Activated naive CD4-positive, alpha-beta T cell (primary cell): ENCODE results near the gene MICOS13.
"Not testable (repeated sequence)": the region's sequence is repeated elsewhere in the genome, so short reads cannot be mapped to it uniquely, and the experiment has no call there.

Source experiments
- DNase-seq, 4 experiments: peaks; one replicate each; lab custom pipeline; 2025; lab: John Stamatoyannopoulos, UW

The MICOS13 gene

GRCh38 chr19:5680437-5681368 lies at the start of gene MICOS13, which contains the start of gene HSD11B1L:
Gene MICOS13 (minus strand): TSS chr19:5680516. CDS start chr19:5680486, 30 bp downstream.
Gene HSD11B1L (plus strand): TSS chr19:5681027. CDS start chr19:5684833, 3,806 bp downstream.
- DNase-seq, result peak; percentile 97 to 99 (median 98)

- no peak for DNase-seq
Observed at GRCh38 chr19:5727453-5728050, 47.2 kb upstream of the MICOS13 start.

- DNase-seq, result peak; percentile 96 to 98 (median 97)
Observed at GRCh38 chr19:5719961-5720790, 39.9 kb upstream of the MICOS13 start, which contains the start of the genes CATSPERD and LONP1. Gene CATSPERD (plus strand): TSS chr19:5720637. CDS start chr19:5720738, 101 bp downstream. Gene LONP1 (minus strand): TSS chr19:5720146. CDS start chr19:5720132, 14 bp downstream.

DNA sequence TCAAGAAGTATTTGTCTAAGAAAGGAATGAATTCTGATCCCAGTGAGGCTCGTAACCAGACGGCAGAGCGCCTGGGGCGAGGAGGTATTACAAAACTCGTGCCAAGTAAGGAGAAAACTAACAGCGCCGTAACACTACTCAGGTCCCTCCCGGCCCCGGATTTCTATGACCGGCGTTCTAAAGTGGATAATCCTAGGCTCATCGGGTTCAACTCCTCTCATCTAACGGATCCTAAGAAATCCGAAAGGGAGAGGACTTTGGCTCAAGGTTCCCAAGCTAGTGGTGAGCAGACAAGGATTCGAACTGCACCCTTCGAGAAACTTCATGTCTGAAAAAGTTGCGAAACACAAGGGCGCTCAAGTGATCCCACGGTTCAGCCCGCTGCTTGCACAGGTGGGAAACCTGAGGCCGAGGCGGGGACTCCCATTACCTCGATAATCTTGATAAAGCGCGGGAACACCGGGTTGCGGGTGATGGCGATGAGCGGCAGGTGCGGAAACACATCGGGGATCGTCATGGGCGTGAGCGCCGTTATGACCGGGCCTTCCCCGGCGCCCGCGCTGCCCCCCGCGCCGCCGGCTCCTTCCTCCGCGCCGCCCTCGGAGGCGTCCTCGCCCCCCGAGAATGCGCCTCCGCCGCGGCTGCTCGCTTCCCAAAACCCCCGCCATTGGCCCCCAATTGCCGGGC lies 39.1 kb upstream of the MICOS13 start:
- DNase-seq, result no peak

DNA sequence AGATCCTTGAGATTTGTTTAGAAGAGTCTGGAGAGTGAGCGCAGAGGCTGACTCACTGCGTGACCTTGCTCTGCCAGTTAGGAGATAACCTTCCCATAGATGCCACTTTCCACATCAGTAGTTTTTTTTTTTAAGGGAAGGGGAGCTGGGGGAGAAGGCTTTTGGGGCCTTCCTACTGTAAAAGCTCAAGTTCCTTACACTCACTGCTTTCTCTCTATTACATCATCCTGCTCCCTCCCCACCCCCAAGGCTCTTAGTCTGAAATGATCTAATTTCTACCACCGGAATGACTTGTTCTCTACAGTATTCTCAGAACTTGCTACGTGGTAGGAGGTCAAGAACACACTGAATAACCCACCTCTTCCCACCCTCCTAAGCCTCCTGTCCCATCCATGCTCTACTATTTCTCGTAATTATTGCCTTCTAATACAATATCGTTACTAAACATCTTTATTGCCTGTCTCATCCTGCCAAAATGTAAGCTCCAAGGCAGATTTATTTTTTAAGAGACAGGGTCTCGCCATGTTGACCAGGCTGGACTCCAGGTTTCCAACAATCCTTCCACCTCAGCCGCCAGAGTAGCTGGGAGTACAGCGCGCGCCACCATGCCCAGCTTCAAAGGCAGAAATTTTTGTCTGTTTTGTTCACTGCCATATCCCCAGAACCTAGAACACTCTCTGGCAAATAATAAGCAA lies 38.4 kb upstream of the MICOS13 start:
- DNase-seq, result no peak

- DNase-seq, result no peak
Observed at GRCh38 chr19:5718037-5718578, 37.8 kb upstream of the MICOS13 start.

- DNase-seq, result no peak
Observed at GRCh38 chr19:5717215-5717935, 37.1 kb upstream of the MICOS13 start.

- no peak for DNase-seq
Observed at GRCh38 chr19:5714816-5715215, 34.5 kb upstream of the MICOS13 start.

- DNase-seq, result no peak
Observed at GRCh38 chr19:5713228-5713627, 32.9 kb upstream of the MICOS13 start.

GRCh38 chr19:5711713-5712161 lies 31.4 kb upstream of the MICOS13 start:
- no peak for DNase-seq

DNA sequence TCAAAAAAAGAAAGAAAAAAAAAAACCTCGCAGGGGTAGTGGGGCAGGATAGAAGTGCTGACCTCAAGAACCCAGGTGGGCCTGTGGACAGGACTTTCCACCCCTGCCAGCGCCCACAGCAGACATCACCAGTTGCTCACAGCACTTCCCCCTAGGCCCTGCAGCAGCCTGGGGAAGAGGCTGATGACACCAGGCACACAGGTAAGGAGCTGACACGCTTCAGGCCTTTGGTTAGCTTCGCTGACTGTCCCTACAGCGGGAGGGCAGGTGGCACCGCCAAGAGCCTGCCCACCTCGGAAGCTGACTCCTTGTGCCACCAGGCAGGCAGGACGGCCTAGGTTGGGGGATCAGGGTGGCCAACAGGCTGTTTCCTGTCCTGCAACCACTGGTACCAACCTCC lies 30.7 kb upstream of the MICOS13 start:
- DNase-seq, result no peak

GRCh38 chr19:5707576-5708575 lies 27.6 kb upstream of the MICOS13 start:
- DNase-seq, result no peak

DNA sequence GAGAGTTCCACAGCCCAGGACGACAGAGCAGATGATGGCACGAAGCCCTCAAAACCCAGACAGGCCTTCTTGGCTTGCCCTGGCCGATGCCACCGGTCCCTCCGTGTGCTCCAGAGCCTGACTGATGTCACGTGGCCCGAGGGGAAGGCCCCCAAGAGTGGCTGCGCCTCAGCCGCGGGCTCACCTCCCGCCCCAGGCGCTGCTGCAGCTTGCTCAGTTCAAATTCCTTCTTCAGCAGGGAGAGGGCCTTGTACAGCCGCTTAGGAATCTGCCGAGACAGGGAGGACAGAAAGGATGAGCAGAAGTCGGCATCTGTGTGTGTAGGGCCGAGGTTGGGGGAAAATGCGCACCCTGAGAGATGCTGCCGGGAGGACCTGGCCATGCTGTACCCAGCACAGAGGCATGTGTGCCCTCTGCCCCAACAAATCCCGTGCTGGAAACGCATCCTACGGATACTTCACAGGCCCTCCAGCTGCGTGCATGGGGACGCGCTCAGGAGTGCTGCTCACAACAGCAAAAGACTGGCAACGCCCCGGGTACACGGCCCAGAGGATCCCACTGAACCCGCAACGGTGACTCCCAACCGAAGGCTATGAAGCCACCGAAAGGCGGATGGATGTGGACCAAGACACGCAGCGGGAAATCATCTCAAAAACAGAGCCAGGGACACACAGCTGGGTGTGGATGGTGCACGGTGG lies 26.7 kb upstream of the MICOS13 start:
- no peak for DNase-seq

DNA sequence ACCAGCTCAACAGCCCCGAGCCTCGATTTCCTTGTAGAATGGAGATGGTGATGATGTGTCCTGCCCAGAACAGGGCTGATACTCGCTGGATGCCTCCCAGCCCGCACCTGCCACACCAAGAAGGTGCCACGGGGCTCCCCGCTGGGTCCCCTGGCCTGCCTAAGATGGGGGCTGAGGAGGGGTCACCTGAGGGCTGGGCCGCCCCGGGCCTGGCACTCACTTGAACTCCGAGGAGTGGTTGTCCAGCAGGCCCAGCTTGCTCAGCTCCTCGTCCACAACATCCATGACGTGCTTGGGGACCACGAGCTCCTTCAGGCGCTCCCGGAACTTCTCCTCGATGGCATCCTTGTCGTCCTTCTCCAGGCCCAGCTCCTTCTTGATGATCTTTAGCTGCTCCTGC lies 25.2 kb upstream of the MICOS13 start:
- DNase-seq, result no peak

DNA sequence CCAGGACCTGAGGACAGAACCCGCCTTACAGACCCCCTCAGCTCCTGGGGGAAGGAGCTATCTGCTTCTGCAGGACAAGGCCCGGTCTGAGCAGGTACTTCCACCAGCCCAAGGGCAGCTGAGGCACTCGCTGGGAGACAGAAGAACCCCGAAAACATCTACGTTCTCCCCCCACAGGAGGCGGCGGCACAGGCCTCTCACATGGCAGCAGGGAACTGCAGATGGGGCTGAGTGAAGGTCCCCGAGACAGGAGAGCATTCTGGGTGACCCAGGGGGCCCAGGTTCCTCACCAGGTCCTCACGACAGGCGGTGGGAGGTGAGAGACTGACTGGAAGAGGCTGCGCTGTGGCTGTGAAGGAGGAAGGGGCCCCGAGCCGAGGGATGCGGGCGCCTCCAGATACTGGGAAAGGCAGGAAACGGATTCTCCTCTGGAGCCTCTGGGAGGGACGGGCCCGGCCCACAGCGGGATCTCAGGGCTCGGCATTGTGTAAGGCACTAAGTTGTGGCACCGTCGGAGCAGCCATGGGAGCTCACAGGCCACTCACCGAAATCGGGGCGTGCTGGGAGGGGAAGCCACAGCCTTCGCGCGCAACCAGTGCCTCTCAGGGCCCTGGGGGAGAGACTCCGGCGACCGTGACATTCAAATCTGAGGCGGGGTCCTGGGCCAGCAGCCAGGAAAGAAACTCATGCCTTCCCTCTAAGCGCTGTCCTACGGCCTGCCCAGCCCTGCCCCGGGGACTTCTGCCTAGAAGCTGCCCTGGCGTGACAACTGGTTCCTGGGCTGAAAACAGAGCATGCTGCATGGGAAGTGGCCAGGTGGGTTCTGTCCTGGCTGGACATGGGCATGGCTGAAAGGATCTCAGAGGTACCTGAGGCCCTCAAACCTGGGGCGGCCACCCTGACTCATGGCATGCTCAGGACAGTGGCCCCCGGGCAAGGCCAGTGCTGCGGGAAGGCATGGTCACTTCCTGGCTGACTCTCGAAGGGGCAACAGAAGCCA lies 23.8 kb upstream of the MICOS13 start:
- DNase-seq, result no peak

GRCh38 chr19:5702053-5702410 lies 21.7 kb upstream of the MICOS13 start:
- DNase-seq, result not testable (repeated sequence)
